ENCODE measurements around the gene ARHGAP42. TPM values are rescaled to one million over a fixed set of nuclear protein-coding genes. Genes with fewer than 3 reads are reported as not detected.

The ARHGAP42 gene
- total and polyA plus RNA-seq, 10 of the 15 experiments (the other 5 are each of a cell fraction or from before 2014, with no cell fraction given) = 1.8 to 6.3 (median 3.2) TPM

DNA sequence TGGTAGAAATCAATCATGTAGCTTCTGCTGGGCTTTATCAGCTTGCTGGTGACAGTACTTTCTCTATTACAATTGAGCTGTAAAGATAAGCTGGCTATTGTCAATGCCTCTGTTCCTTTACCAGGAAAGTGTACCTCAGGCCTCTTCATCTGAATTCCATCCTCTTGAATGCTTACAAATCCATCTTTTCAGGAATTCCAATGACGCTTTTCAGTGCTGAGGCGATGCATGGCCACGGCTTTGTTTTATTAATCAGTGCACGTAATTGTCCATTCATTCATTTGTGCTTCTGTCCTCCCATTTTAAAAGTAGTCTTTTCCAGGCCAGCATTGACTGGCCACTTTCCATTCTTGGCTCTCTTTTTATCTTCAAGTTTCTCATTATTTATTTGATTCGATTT, 240.5 kb downstream of the ARHGAP42 start (continued):
- TF ChIP-seq, protein P1, sequence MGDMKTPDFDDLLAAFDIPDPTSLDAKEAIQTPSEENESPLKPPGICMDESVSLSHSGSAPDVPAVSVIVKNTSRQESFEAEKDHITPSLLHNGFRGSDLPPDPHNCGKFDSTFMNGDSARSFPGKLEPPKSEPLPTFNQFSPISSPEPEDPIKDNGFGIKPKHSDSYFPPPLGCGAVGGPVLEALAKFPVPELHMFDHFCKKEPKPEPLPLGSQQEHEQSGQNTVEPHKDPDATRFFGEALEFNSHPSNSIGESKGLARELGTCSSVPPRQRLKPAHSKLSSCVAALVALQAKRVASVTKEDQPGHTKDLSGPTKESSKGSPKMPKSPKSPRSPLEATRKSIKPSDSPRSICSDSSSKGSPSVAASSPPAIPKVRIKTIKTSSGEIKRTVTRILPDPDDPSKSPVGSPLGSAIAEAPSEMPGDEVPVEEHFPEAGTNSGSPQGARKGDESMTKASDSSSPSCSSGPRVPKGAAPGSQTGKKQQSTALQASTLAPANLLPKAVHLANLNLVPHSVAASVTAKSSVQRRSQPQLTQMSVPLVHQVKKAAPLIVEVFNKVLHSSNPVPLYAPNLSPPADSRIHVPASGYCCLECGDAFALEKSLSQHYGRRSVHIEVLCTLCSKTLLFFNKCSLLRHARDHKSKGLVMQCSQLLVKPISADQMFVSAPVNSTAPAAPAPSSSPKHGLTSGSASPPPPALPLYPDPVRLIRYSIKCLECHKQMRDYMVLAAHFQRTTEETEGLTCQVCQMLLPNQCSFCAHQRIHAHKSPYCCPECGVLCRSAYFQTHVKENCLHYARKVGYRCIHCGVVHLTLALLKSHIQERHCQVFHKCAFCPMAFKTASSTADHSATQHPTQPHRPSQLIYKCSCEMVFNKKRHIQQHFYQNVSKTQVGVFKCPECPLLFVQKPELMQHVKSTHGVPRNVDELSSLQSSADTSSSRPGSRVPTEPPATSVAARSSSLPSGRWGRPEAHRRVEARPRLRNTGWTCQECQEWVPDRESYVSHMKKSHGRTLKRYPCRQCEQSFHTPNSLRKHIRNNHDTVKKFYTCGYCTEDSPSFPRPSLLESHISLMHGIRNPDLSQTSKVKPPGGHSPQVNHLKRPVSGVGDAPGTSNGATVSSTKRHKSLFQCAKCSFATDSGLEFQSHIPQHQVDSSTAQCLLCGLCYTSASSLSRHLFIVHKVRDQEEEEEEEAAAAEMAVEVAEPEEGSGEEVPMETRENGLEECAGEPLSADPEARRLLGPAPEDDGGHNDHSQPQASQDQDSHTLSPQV (IDR thresholded peaks at IDR 0.05) = no peak
- TF ChIP-seq PAX8 (IDR thresholded peaks at IDR 0.05) = no peak

DNA sequence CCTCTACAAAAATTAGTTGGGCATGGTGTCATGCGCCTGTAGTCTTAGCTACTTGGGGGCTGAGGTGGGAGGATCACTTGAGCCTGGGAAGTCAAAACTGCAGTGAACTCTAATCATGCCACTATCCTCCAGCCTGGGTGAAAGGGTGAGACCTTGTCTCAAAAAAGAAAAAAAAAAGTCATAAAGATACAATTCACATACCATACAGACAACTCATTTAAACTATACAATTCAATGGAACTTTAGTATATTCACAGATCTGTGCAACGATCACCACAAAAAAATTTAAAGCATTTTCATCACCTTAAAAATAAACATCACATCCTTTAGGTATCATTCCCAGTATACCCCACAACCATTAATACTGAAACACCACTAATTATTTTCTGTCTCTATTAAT, 241.3 kb downstream of the ARHGAP42 start:
- CTCF ChIA-PET = interaction anchor here (0.6 to 6.7 kb wide), 4 partner anchors 246 to 354 kb away, joined by 4 to 42 read pairs (median 34); no protein-coding TSS in a partner anchor
- SMC1A ChIA-PET (ENCODE audit: uncharacterized antibody, unreplicated experiment) = interaction anchor here (3.4 kb wide), 1 partner anchor 351 kb away, joined by 34 read pairs; no protein-coding TSS in a partner anchor
- TF ChIP-seq MEF2A (IDR thresholded peaks at IDR 0.05; ENCODE audit: insufficient read depth, low read depth, low read length) (no peak), SREBF2 (IDR thresholded peaks at IDR 0.05; ENCODE audit: low read length) (no peak), BCL11A (IDR thresholded peaks at IDR 0.05; ENCODE audit: low read depth, low read length) (no peak), SMC3 (IDR thresholded peaks at IDR 0.05; ENCODE audit: borderline replicate concordance, low read length) (no peak), RB1 (IDR thresholded peaks at IDR 0.05; ENCODE audit: borderline replicate concordance) (no peak), RBBP5 (conservative IDR thresholded peaks at IDR 0.05) (no peak), POLR2A (IDR thresholded peaks at IDR 0.05; ENCODE audit: low read depth, low read length) (no peak), HDGF (IDR thresholded peaks at IDR 0.05) (no peak), MEF2B (IDR thresholded peaks at IDR 0.05; ENCODE audit: partially characterized antibody, poor library complexity, severe bottlenecking) (no peak)
- TF ChIP-seq, protein P2, sequence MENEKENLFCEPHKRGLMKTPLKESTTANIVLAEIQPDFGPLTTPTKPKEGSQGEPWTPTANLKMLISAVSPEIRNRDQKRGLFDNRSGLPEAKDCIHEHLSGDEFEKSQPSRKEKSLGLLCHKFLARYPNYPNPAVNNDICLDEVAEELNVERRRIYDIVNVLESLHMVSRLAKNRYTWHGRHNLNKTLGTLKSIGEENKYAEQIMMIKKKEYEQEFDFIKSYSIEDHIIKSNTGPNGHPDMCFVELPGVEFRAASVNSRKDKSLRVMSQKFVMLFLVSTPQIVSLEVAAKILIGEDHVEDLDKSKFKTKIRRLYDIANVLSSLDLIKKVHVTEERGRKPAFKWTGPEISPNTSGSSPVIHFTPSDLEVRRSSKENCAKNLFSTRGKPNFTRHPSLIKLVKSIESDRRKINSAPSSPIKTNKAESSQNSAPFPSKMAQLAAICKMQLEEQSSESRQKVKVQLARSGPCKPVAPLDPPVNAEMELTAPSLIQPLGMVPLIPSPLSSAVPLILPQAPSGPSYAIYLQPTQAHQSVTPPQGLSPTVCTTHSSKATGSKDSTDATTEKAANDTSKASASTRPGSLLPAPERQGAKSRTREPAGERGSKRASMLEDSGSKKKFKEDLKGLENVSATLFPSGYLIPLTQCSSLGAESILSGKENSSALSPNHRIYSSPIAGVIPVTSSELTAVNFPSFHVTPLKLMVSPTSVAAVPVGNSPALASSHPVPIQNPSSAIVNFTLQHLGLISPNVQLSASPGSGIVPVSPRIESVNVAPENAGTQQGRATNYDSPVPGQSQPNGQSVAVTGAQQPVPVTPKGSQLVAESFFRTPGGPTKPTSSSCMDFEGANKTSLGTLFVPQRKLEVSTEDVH (IDR thresholded peaks at IDR 0.05; ENCODE audit: low read depth, partially characterized antibody) = no peak
- TF ChIP-seq, protein P3, sequence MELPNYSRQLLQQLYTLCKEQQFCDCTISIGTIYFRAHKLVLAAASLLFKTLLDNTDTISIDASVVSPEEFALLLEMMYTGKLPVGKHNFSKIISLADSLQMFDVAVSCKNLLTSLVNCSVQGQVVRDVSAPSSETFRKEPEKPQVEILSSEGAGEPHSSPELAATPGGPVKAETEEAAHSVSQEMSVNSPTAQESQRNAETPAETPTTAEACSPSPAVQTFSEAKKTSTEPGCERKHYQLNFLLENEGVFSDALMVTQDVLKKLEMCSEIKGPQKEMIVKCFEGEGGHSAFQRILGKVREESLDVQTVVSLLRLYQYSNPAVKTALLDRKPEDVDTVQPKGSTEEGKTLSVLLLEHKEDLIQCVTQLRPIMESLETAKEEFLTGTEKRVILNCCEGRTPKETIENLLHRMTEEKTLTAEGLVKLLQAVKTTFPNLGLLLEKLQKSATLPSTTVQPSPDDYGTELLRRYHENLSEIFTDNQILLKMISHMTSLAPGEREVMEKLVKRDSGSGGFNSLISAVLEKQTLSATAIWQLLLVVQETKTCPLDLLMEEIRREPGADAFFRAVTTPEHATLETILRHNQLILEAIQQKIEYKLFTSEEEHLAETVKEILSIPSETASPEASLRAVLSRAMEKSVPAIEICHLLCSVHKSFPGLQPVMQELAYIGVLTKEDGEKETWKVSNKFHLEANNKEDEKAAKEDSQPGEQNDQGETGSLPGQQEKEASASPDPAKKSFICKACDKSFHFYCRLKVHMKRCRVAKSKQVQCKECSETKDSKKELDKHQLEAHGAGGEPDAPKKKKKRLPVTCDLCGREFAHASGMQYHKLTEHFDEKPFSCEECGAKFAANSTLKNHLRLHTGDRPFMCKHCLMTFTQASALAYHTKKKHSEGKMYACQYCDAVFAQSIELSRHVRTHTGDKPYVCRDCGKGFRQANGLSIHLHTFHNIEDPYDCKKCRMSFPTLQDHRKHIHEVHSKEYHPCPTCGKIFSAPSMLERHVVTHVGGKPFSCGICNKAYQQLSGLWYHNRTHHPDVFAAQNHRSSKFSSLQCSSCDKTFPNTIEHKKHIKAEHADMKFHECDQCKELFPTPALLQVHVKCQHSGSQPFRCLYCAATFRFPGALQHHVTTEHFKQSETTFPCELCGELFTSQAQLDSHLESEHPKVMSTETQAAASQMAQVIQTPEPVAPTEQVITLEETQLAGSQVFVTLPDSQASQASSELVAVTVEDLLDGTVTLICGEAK (IDR thresholded peaks at IDR 0.05; ENCODE audit: borderline replicate concordance) = no peak

More for the DNA sequence above, 241.3 kb downstream of the ARHGAP42 start:
- H3K9me3 ChIP-seq (replicated peaks; ENCODE audit: control insufficient read depth, insufficient read depth, low read length) = no peaks in the 10 kb centered on the region
- in situ Hi-C loops (cut with MboI) = loop anchor here (10.0 kb wide), 1 partner anchor 244 kb away; the partner anchor contains the start of gene ARHGAP42
- H3K36me3 ChIP-seq (ENCODE audit: control insufficient read depth in 2 of 2, insufficient read depth in 2 of 2, low read length in 1 of 2) = no peaks in the 10 kb centered on the region
- no peaks in the 10 kb centered on the region for H4K20me1 ChIP-seq (ENCODE audit: control insufficient read depth, insufficient read depth)
- H3K4me2 ChIP-seq (ENCODE audit: control insufficient read depth, insufficient read depth) = no peak overlapping the region
- WGBS (ENCODE audit: insufficient coverage, insufficient replicate concordance, low lambda C conversion rate, missing lambda C conversion rate) = 100% methylated on average over 2 of the region's 2 CpGs
- BruUV-seq (replicated peaks) = no TSS peak
- FAIRE-seq (no peak), ATAC-seq (no peak), DNase-seq (ENCODE audit: low read depth, low spot score) (no peak)
- H3K27ac ChIP-seq (ENCODE audit: control insufficient read depth, insufficient read depth) = no peak overlapping the region
- H2AFZ ChIP-seq (ENCODE audit: control insufficient read depth, low read depth, low read length) = no peak overlapping the region
- H3K4me1 ChIP-seq (ENCODE audit: control insufficient read depth, insufficient read depth, low read length) = peaks cover 14% of the 10 kb centered on the region
- no peak overlapping the region for H3K4me3 ChIP-seq
- ChIA-PET POLR2A (no interaction called here), RAD21 (ENCODE audit: unreplicated experiment) (interaction anchor here (1.7 to 2.3 kb wide), 2 partner anchors 350 to 352 kb away, joined by 6 read pairs; no protein-coding TSS in a partner anchor)
- H3K79me2 ChIP-seq (ENCODE audit: control insufficient read depth, insufficient read depth, low read length) = no peaks in the 10 kb centered on the region
- no peaks in the 10 kb centered on the region for H3K27me3 ChIP-seq (replicated peaks in 1 of 2; ENCODE audit: control insufficient read depth in 2 of 2, insufficient read depth in 2 of 2, low read length in 1 of 2)
- no peak overlapping the region for H3K9ac ChIP-seq (ENCODE audit: control insufficient read depth, insufficient read depth, low read length)
- intact Hi-C loops (cut with micrococcal nuclease; ENCODE audit: unreplicated experiment) = no loop called here

Measured in GM12878 (cell line).